ENCODE data around the gene RUNX2.

RUNX2 gene

GRCh38 chr6:45655745-45656476 lies 327.8 kb downstream of the RUNX2 start:
- H3K4me1 ChIP-seq (ENCODE audit: control insufficient read depth, insufficient read depth, low read length, unreplicated experiment): peaks cover 79% of the 10 kb centered on the region
- H3K79me2 ChIP-seq (ENCODE audit: control insufficient read depth, insufficient read depth, low read length, unreplicated experiment): no peaks in the 10 kb centered on the region
- H2AFZ ChIP-seq (ENCODE audit: low read length, unreplicated experiment): no peak overlapping the region
- H3K27ac ChIP-seq (ENCODE audit: low read depth, low read length): peak overlapping the region; percentile 94
- no peaks in the 10 kb centered on the region for H3K27me3 ChIP-seq (ENCODE audit: insufficient read depth, low read length)
- H3K36me3 ChIP-seq (ENCODE audit: insufficient read depth, low read length): no peaks in the 10 kb centered on the region
- H3K4me3 ChIP-seq (ENCODE audit: low read depth, low read length): peak overlapping the region; percentile 52

- Histone ChIP-seq H3K27me3 (ENCODE audit: insufficient read depth, low read length) (no peaks in the 10 kb centered on the region), H3K4me1 (ENCODE audit: control insufficient read depth, insufficient read depth, low read length, unreplicated experiment) (peaks cover 66% of the 10 kb centered on the region), H3K4me3 (ENCODE audit: low read depth, low read length) (no peak overlapping the region), H3K27ac (ENCODE audit: low read depth, low read length) (peak overlapping the region; percentile 94), H3K79me2 (ENCODE audit: control insufficient read depth, insufficient read depth, low read length, unreplicated experiment) (no peaks in the 10 kb centered on the region), H2AFZ (ENCODE audit: low read length, unreplicated experiment) (no peak overlapping the region), H3K36me3 (ENCODE audit: insufficient read depth, low read length) (no peaks in the 10 kb centered on the region)
Measured at GRCh38 chr6:45657226-45657625, 329.1 kb downstream of the RUNX2 start.

GRCh38 chr6:45658400-45658799 lies 330.3 kb downstream of the RUNX2 start:
- H3K4me1 ChIP-seq (ENCODE audit: control insufficient read depth, insufficient read depth, low read length, unreplicated experiment): peaks cover 54% of the 10 kb centered on the region
- peak overlapping the region; percentile 94; the same call in 1 of the 2 replicates for H3K27ac ChIP-seq (ENCODE audit: low read depth, low read length)
- no peak overlapping the region for H3K4me3 ChIP-seq (ENCODE audit: low read depth, low read length)
- H3K27me3 ChIP-seq (ENCODE audit: insufficient read depth, low read length): no peaks in the 10 kb centered on the region
- no peaks in the 10 kb centered on the region for H3K79me2 ChIP-seq (ENCODE audit: control insufficient read depth, insufficient read depth, low read length, unreplicated experiment)
- no peak overlapping the region for H2AFZ ChIP-seq (ENCODE audit: low read length, unreplicated experiment)
- no peaks in the 10 kb centered on the region for H3K36me3 ChIP-seq (ENCODE audit: insufficient read depth, low read length)

- peaks cover 49% of the 10 kb centered on the region for H3K4me1 ChIP-seq (ENCODE audit: control insufficient read depth, insufficient read depth, low read length, unreplicated experiment)
- H3K27ac ChIP-seq (ENCODE audit: low read depth, low read length): 0 out of 2 replicates have a peak overlapping the region, but pooled peaks have one; percentile 94
Measured at GRCh38 chr6:45658958-45659357, 330.8 kb downstream of the RUNX2 start.

GRCh38 chr6:45661661-45662060 lies 333.5 kb downstream of the RUNX2 start:
- Histone ChIP-seq H2AFZ (ENCODE audit: low read length, unreplicated experiment) (no peak overlapping the region), H3K4me1 (ENCODE audit: control insufficient read depth, insufficient read depth, low read length, unreplicated experiment) (peaks cover 23% of the 10 kb centered on the region), H3K4me3 (ENCODE audit: low read depth, low read length) (no peak overlapping the region), H3K27me3 (ENCODE audit: insufficient read depth, low read length) (no peaks in the 10 kb centered on the region), H3K36me3 (ENCODE audit: insufficient read depth, low read length) (no peaks in the 10 kb centered on the region; the same call in 1 of the 2 replicates), H3K79me2 (ENCODE audit: control insufficient read depth, insufficient read depth, low read length, unreplicated experiment) (no peaks in the 10 kb centered on the region), H3K27ac (ENCODE audit: low read depth, low read length) (no peak overlapping the region)

More at GRCh38 chr6:45658958-45659357, 330.8 kb downstream of the RUNX2 start:
- H3K4me3 ChIP-seq (ENCODE audit: low read depth, low read length): no peak overlapping the region
- no peaks in the 10 kb centered on the region for H3K27me3 ChIP-seq (ENCODE audit: insufficient read depth, low read length)
- no peak overlapping the region for H2AFZ ChIP-seq (ENCODE audit: low read length, unreplicated experiment)
- no peaks in the 10 kb centered on the region for H3K79me2 ChIP-seq (ENCODE audit: control insufficient read depth, insufficient read depth, low read length, unreplicated experiment)
- H3K36me3 ChIP-seq (ENCODE audit: insufficient read depth, low read length): no peaks in the 10 kb centered on the region

GRCh38 chr6:45663251-45664221 lies 335.4 kb downstream of the RUNX2 start:
- H3K4me3 ChIP-seq (ENCODE audit: low read depth, low read length): peak overlapping the region; percentile 48
- peak overlapping the region; percentile 50 for H2AFZ ChIP-seq (ENCODE audit: low read length, unreplicated experiment)
- H3K27me3 ChIP-seq (ENCODE audit: insufficient read depth, low read length): no peaks in the 10 kb centered on the region

GRCh38 chr6:45664707-45665106 lies 336.6 kb downstream of the RUNX2 start:
- Histone ChIP-seq H3K27me3 (ENCODE audit: insufficient read depth, low read length) (no peaks in the 10 kb centered on the region), H3K36me3 (ENCODE audit: insufficient read depth, low read length) (no peaks in the 10 kb centered on the region; the same call in 1 of the 2 replicates), H2AFZ (ENCODE audit: low read length, unreplicated experiment) (no peak overlapping the region), H3K27ac (ENCODE audit: low read depth, low read length) (no peak overlapping the region), H3K79me2 (ENCODE audit: control insufficient read depth, insufficient read depth, low read length, unreplicated experiment) (no peaks in the 10 kb centered on the region), H3K4me1 (ENCODE audit: control insufficient read depth, insufficient read depth, low read length, unreplicated experiment) (no peaks in the 10 kb centered on the region), H3K4me3 (ENCODE audit: low read depth, low read length) (no peak overlapping the region)

More at GRCh38 chr6:45663251-45664221, 335.4 kb downstream of the RUNX2 start:
- H3K4me1 ChIP-seq (ENCODE audit: control insufficient read depth, insufficient read depth, low read length, unreplicated experiment): peaks cover 4% of the 10 kb centered on the region
- H3K27ac ChIP-seq (ENCODE audit: low read depth, low read length): no peak overlapping the region
- H3K36me3 ChIP-seq (ENCODE audit: insufficient read depth, low read length): no peaks in the 10 kb centered on the region; the same call in 1 of the 2 replicates
- no peaks in the 10 kb centered on the region for H3K79me2 ChIP-seq (ENCODE audit: control insufficient read depth, insufficient read depth, low read length, unreplicated experiment)

- no peak overlapping the region for H2AFZ ChIP-seq (ENCODE audit: low read length, unreplicated experiment)
- H3K4me1 ChIP-seq (ENCODE audit: control insufficient read depth, insufficient read depth, low read length, unreplicated experiment): no peaks in the 10 kb centered on the region
Measured at GRCh38 chr6:45665859-45666258, 337.7 kb downstream of the RUNX2 start.

GRCh38 chr6:45666846-45667245 lies 338.7 kb downstream of the RUNX2 start:
- Histone ChIP-seq H3K79me2 (ENCODE audit: control insufficient read depth, insufficient read depth, low read length, unreplicated experiment) (no peaks in the 10 kb centered on the region), H3K27ac (ENCODE audit: low read depth, low read length) (no peak overlapping the region), H3K4me1 (ENCODE audit: control insufficient read depth, insufficient read depth, low read length, unreplicated experiment) (no peaks in the 10 kb centered on the region), H3K4me3 (ENCODE audit: low read depth, low read length) (no peak overlapping the region), H3K27me3 (ENCODE audit: insufficient read depth, low read length) (no peaks in the 10 kb centered on the region), H2AFZ (ENCODE audit: low read length, unreplicated experiment) (no peak overlapping the region), H3K36me3 (ENCODE audit: insufficient read depth, low read length) (no peaks in the 10 kb centered on the region; the same call in 1 of the 2 replicates)

More at GRCh38 chr6:45665859-45666258, 337.7 kb downstream of the RUNX2 start:
- H3K27me3 ChIP-seq (ENCODE audit: insufficient read depth, low read length): no peaks in the 10 kb centered on the region
- no peaks in the 10 kb centered on the region for H3K79me2 ChIP-seq (ENCODE audit: control insufficient read depth, insufficient read depth, low read length, unreplicated experiment)
- H3K27ac ChIP-seq (ENCODE audit: low read depth, low read length): no peak overlapping the region
- H3K4me3 ChIP-seq (ENCODE audit: low read depth, low read length): no peak overlapping the region
- no peaks in the 10 kb centered on the region; the same call in 1 of the 2 replicates for H3K36me3 ChIP-seq (ENCODE audit: insufficient read depth, low read length)

GRCh38 chr6:45667300-45667699 lies 339.2 kb downstream of the RUNX2 start:
- Histone ChIP-seq H3K27me3 (ENCODE audit: insufficient read depth, low read length) (no peaks in the 10 kb centered on the region), H3K36me3 (ENCODE audit: insufficient read depth, low read length) (no peaks in the 10 kb centered on the region; the same call in 1 of the 2 replicates), H3K4me3 (ENCODE audit: low read depth, low read length) (no peak overlapping the region), H2AFZ (ENCODE audit: low read length, unreplicated experiment) (no peak overlapping the region), H3K4me1 (ENCODE audit: control insufficient read depth, insufficient read depth, low read length, unreplicated experiment) (no peaks in the 10 kb centered on the region), H3K27ac (ENCODE audit: low read depth, low read length) (no peak overlapping the region), H3K79me2 (ENCODE audit: control insufficient read depth, insufficient read depth, low read length, unreplicated experiment) (no peaks in the 10 kb centered on the region)
